ENCODE results near the gene CHKA.

DNA sequence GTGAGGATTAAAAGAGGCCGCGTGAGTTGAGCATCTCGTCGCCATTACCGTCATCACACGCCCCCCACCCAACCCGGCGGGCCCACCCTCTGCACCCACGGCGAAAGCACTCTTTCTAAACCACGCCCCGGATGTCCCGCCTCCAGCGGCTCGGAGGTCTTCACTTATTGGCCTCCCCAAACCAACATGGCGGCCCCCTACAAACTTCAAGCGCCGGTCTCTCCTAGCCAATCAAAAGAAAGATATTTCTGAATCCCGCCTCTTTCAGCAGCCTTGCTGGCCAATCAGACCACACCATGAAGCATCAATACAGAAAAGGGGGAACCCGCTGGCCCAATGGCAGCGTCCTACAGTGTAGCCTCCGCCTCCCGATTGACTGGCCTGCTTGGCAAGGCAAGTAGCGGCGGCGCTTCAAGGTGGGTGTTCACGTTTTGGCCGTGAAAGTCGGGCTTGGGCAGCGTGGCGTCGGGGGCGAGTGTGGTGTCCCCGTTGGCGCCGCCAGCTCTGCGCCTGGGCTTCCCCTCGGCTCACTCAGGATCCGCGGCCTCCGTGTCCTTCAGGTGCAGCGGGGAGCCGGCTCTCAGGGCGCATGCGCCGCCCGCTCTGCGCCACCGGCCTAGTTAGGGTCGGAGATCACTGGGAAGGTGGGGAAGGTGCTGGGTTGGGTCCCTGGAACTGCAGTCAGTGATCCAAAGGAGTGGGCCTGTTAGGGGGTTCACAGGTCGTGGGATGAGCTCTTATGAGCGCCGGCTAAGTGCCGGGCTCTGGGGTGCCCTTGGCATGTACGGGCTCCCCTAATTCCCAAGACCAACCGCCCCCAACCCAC, 90.7 kb downstream of the CHKA start, which contains the start of gene NDUFS8:
- TF ChIP-seq POLR2A (IDR thresholded peaks at IDR 0.05; ENCODE audit: low read length) (peak; percentile 84), GATA1 (IDR thresholded peaks at IDR 0.05; ENCODE audit: low read depth, low read length) (no peak)
